GM12878 (cell line): ENCODE measurements around the gene UAP1L1. TPM values are rescaled to one million over a fixed set of nuclear protein-coding genes. Genes with fewer than 3 reads are reported as not detected.

Source experiments
- ATAC-seq: fragments of 200-7000 bp; cut with Tn5 transposase; 3 replicates; pipeline ENCODE4 v1.9.1; 2020; ENCODE audit warnings: mild to moderate bottlenecking, moderate library complexity
- BruUV-seq: library from RNA; stranded (reverse); fragments of 400-500 nt; replicated peaks from 2 replicates; lab custom pipeline; 2021; lab: Mats Ljungman, UMichigan
- CTCF ChIA-PET: fragments of 300-600 bp; sonication (Branson Sonifier 250); formaldehyde crosslinking; extraction: SDS; loops from one replicate; lab custom pipeline; 2021; ENCODE audit warnings: inconsistent platforms; lab: Yijun Ruan, JAX
- POLR2A ChIA-PET: fragments of 350-600 bp; formaldehyde crosslinking; extraction: SDS; loops from one replicate; lab custom pipeline; 2021; ENCODE audit warnings: inconsistent platforms; lab: Charles Lee
- RAD21 ChIA-PET: fragments of 300-600 bp; sonication (Branson Sonifier 250); formaldehyde crosslinking; loops from one replicate; lab custom pipeline; 2023; ENCODE audit warnings: antibody characterized with exemption; ENCODE audit not compliant: unreplicated experiment; lab: Charles Lee
- SMC1A ChIA-PET: fragments of 300-600 bp; sonication (Branson Sonifier 250); formaldehyde crosslinking; loops from one replicate; lab custom pipeline; 2023; ENCODE audit not compliant: unreplicated experiment, uncharacterized antibody; lab: Charles Lee
- DNase-seq: peaks from one replicate; pipeline ENCODE4 v3.0.0-alpha.2; 2011; ENCODE audit warnings: low read depth, low spot score
- FAIRE-seq: peaks from 3 replicates; lab custom pipeline; 2011; peaks lifted over from hg19 to GRCh38; lab: Jason Lieb, UNC
- H2AFZ ChIP-seq: 2 replicates; pipeline ENCODE4 v1.6.0; 2011; ENCODE audit warnings: low read depth, low read length, control low read depth; ENCODE audit not compliant: control insufficient read depth
- H3K27ac ChIP-seq: 2 replicates; pipeline ENCODE4 v1.5.1; 2011; ENCODE audit warnings: control low read depth; ENCODE audit not compliant: control insufficient read depth, insufficient read depth
- H3K27me3 ChIP-seq, 2 experiments: replicated peaks in 1 of 2; 2 replicates each; pipeline versions ENCODE4 v1.6.0 to v1.6.1; 2011; ENCODE audit warnings: low read length in 1 of 2; ENCODE audit not compliant: control insufficient read depth in 2 of 2, insufficient read depth in 2 of 2
- H3K36me3 ChIP-seq, 2 experiments: 2 replicates each; pipeline ENCODE4 v1.5.1; 2011; ENCODE audit warnings: low read length in 1 of 2; ENCODE audit not compliant: control insufficient read depth in 2 of 2, insufficient read depth in 2 of 2
- H3K4me1 ChIP-seq: 2 replicates; pipeline ENCODE4 v1.6.1; 2011; ENCODE audit warnings: mild to moderate bottlenecking, low read length, moderate library complexity, mixed read lengths; ENCODE audit not compliant: control insufficient read depth, insufficient read depth
- H3K4me2 ChIP-seq: 2 replicates; pipeline ENCODE4 v1.6.0; 2011; ENCODE audit warnings: control low read depth; ENCODE audit not compliant: control insufficient read depth, insufficient read depth
- H3K4me3 ChIP-seq: fragments of 200-600 bp; sonication (generic); 2 replicates; pipeline ENCODE4 v1.5.1; 2016
- H3K79me2 ChIP-seq: 2 replicates; pipeline ENCODE4 v1.6.0; 2011; ENCODE audit warnings: low read length; ENCODE audit not compliant: control insufficient read depth, insufficient read depth
- H3K9ac ChIP-seq: 2 replicates; pipeline ENCODE4 v1.8.0; 2011; ENCODE audit warnings: low read length, control low read depth, mixed read lengths; ENCODE audit not compliant: control insufficient read depth, insufficient read depth
- H3K9me3 ChIP-seq: replicated peaks from 3 replicates; pipeline ENCODE4 v1.5.1; 2011; ENCODE audit warnings: mild to moderate bottlenecking, low read length; ENCODE audit not compliant: control insufficient read depth, insufficient read depth
- H4K20me1 ChIP-seq: 2 replicates; pipeline ENCODE4 v1.6.0; 2011; ENCODE audit not compliant: control insufficient read depth, insufficient read depth
- ATF7 ChIP-seq: fragments of 450-650 bp; IDR thresholded peaks from 2 replicates; pipeline ENCODE4 v1.6.1; 2016; ENCODE audit warnings: low read depth, mild to moderate bottlenecking
- E2F4 ChIP-seq: IDR thresholded peaks from 2 replicates; pipeline ENCODE4 v1.6.1; 2012; ENCODE audit warnings: low read depth, low read length, improper control_type of control experiment
- GABPA ChIP-seq: IDR thresholded peaks from 2 replicates; pipeline ENCODE4 v1.6.1; 2014; ENCODE audit warnings: antibody characterized with exemption, low read depth, mild to moderate bottlenecking, inconsistent platforms
- IKZF2 ChIP-seq, 2 experiments: fragments of 450-650 bp; IDR thresholded peaks; 2 replicates each; pipeline ENCODE4 v1.6.1; 2017; ENCODE audit warnings: mild to moderate bottlenecking in 2 of 2, moderate library complexity in 2 of 2
- IRF4 ChIP-seq: IDR thresholded peaks from 2 replicates; pipeline ENCODE4 v1.6.1; 2011; ENCODE audit warnings: low read depth, low read length
- KDM1A ChIP-seq: fragments of 200-600 bp; sonication (generic); IDR thresholded peaks from 2 replicates; pipeline ENCODE4 v1.6.1; 2016; ENCODE audit warnings: borderline replicate concordance
- LARP7 ChIP-seq: fragments of 450-650 bp; IDR thresholded peaks from 2 replicates; pipeline ENCODE4 v1.6.1; 2017; ENCODE audit warnings: mild to moderate bottlenecking
- MYB ChIP-seq: fragments of 150-350 bp; IDR thresholded peaks from 2 replicates; pipeline ENCODE4 v1.6.1; 2014; ENCODE audit warnings: mild to moderate bottlenecking, low read depth, low read length, borderline replicate concordance
- POLR2A ChIP-seq: IDR thresholded peaks from 2 replicates; pipeline ENCODE4 v1.6.1; 2011; ENCODE audit warnings: low read depth, mild to moderate bottlenecking, low read length
- POLR2AphosphoS2 ChIP-seq: IDR thresholded peaks from 2 replicates; pipeline ENCODE4 v1.6.1; 2011; ENCODE audit warnings: low read depth, mild to moderate bottlenecking, low read length, improper control_type of control experiment, moderate library complexity
- POLR2AphosphoS5 ChIP-seq: IDR thresholded peaks from 2 replicates; pipeline ENCODE4 v1.6.1; 2011; ENCODE audit warnings: mild to moderate bottlenecking, low read length, inconsistent platforms
- POU2F2 ChIP-seq: IDR thresholded peaks from 3 replicates; pipeline ENCODE4 v1.6.1; 2011; ENCODE audit warnings: low read depth, mild to moderate bottlenecking, low read length, borderline replicate concordance
- RAD51 ChIP-seq: fragments of 450-650 bp; IDR thresholded peaks from 2 replicates; pipeline ENCODE4 v1.6.1; 2016; ENCODE audit warnings: moderate library complexity, mild to moderate bottlenecking, inconsistent platforms
- RBBP5 ChIP-seq: fragments of 200-600 bp; sonication (generic); conservative IDR thresholded peaks from 2 replicates; pipeline ENCODE4 v1.6.1; 2016
- RFX5 ChIP-seq: IDR thresholded peaks from 2 replicates; pipeline ENCODE4 v1.6.1; 2011; ENCODE audit warnings: low read depth, low read length, improper control_type of control experiment
- SMARCA5 ChIP-seq: fragments of 450-650 bp; IDR thresholded peaks from 2 replicates; pipeline ENCODE4 v1.6.1; 2017; ENCODE audit warnings: mild to moderate bottlenecking
- SPI1 ChIP-seq: IDR thresholded peaks from 2 replicates; pipeline ENCODE4 v1.6.1; 2011; ENCODE audit warnings: low read depth, mild to moderate bottlenecking, low read length, moderate library complexity, borderline replicate concordance; ENCODE audit not compliant: insufficient read depth
- SRF ChIP-seq, 2 experiments: IDR thresholded peaks; 2 replicates each; pipeline ENCODE4 v1.6.1; 2011; ENCODE audit warnings: low read depth in 2 of 2, low read length in 2 of 2, mild to moderate bottlenecking in 1 of 2, moderate library complexity in 1 of 2
- TCF3 ChIP-seq: IDR thresholded peaks from 2 replicates; pipeline ENCODE4 v1.6.1; 2012; ENCODE audit warnings: low read depth, mild to moderate bottlenecking, low read length, borderline replicate concordance; ENCODE audit not compliant: insufficient read depth
- USF2 ChIP-seq: IDR thresholded peaks from 2 replicates; pipeline ENCODE4 v1.6.1; 2011; ENCODE audit warnings: low read depth, low read length, improper control_type of control experiment, borderline replicate concordance
- WGBS: methylation state at CpG from one replicate; pipeline ENCODE4 v1.1.6; 2016; ENCODE audit warnings: low lambda C conversion rate; ENCODE audit not compliant: insufficient replicate concordance, insufficient coverage; ENCODE audit errors: missing lambda C conversion rate; 5-methylcytosine and 5-hydroxymethylcytosine counted together
- in situ Hi-C: fragments of 300-500 bp; cut with MboI; formaldehyde crosslinking; loops from 9 replicates; pipeline ENCODE4 v1.14.3; 2018; ENCODE audit warnings: mixed read lengths
- intact Hi-C: fragments of 100-400 bp; cut with micrococcal nuclease; formaldehyde crosslinking; loops from one replicate; pipeline ENCODE4 v1.14.2; 2022; ENCODE audit not compliant: unreplicated experiment
- polyA plus RNA-seq, 11 experiments: library from polyadenylated mRNA; depleted of rRNA in 4 of 11; unstranded in 6 of 11; stranded (reverse) in 5 of 11; fragments of >200 nt; fragmentation: Nextera tagmentation in 4 of 11; fragmentation: Illumina TruSeq in 1 of 11; extraction: Ambion mirVana in 4 of 11; extraction: Trizol in 1 of 11; gene quantifications; 1 replicate in 1 of 11; 2 replicates in 10 of 11; pipeline versions ENCODE4 v1.2.1 to v1.2.3, GENCODE V29; 2011 to 2016; ENCODE audit warnings: inconsistent platforms in 2 of 11, missing spikeins in 2 of 11, low read depth in 1 of 11
- total RNA-seq, 4 experiments: library from RNA; depleted of rRNA in 3 of 4; stranded (reverse); fragments of >200 nt in 3 of 4; fragmentation: Illumina TruSeq in 1 of 4; extraction: Trizol in 1 of 4; gene quantifications; 2 replicates each; pipeline versions ENCODE4 v1.2.1 to v1.2.3, GENCODE V29; 2013 to 2021

UAP1L1 gene
- total and polyA plus RNA-seq, 10 of the 15 experiments (the other 5 are each of a cell fraction or from before 2014, with no cell fraction given), result 0.29 to 15.7 (median 5.8) TPM

DNA sequence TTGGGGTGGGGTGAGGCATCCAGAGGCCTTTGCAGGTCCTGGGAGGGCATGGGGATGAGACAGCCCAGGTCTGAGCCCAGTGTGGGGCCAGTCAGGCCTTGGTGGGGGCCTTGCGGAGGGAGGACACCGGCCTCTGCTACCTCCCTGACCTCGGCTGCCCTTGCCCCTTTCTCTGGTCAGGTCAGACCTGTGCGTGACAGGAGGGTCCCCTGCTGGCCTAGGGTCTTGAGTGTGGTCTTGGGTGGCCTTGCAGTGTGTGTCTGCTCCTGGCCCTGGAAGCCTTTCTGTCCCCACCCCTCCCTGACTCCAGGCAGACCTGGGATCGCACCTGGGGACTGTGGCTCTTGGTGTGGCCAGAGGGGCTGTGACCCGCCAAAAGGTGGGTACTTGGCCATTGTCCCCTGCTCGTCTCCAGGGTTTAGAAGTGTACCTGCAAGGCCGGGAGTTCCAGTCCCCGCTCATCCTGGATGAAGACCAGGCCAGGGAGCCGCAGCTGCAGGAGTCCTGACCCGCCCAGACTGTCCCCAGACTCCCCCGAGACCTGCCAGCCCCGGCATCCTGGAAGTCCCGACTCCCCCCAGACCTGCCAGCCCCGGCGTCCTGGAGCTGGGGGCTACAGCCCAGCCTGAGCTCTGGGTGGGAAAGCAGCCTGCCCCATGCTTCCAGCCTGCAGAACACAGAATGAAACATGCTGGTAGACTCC lies 5.1 kb downstream of the UAP1L1 start:
- ChIA-PET RAD21 (interaction anchor here (1.2 to 2.1 kb wide), 2 partner anchors 10 to 15 kb away, joined by 3 to 8 read pairs; no protein-coding TSS in a partner anchor), CTCF (interaction anchor here (2.2 to 5.0 kb wide), 2 partner anchors 13 kb away, joined by 12 to 80 read pairs; partner anchors contain the start of gene SAPCD2), SMC1A (interaction anchor here (0.8 to 1.9 kb wide), 3 partner anchors 12 to 14 kb away, joined by 4 to 8 read pairs (median 8); partner anchors contain the start of gene SAPCD2), POLR2A (interaction anchor here (0.5 to 4.6 kb wide), 6 partner anchors 9 to 68 kb away, joined by 3 to 19 read pairs (median 8); partner anchors contain the start of gene SAPCD2)
- H3K27ac ChIP-seq, result no peak overlapping the region
- BruUV-seq, result no TSS peak
- no peak overlapping the region for H3K4me2 ChIP-seq
- H2AFZ ChIP-seq, result no peak overlapping the region
- no peak for ATAC-seq
- no peak for TF ChIP-seq GABPA
- TF ChIP-seq USF2, result no peak
- TF ChIP-seq IKZF2 (IDR thresholded peaks at IDR 0.05), result no peak
- no peak for TF ChIP-seq LARP7
- no peak for TF ChIP-seq POLR2AphosphoS2
- no peak for TF ChIP-seq KDM1A
- no peak for TF ChIP-seq RBBP5
- no peak for TF ChIP-seq TCF3
- no peak for TF ChIP-seq MYB
- no peak for TF ChIP-seq E2F4
- TF ChIP-seq IRF4, result no peak
- TF ChIP-seq RFX5, result no peak
- TF ChIP-seq POU2F2, result no peak
- TF ChIP-seq RAD51, result no peak
- no peak for TF ChIP-seq SPI1
- TF ChIP-seq POLR2A, result no peak
- no peak for TF ChIP-seq SRF (IDR thresholded peaks at IDR 0.05; ENCODE audit: low read depth in 2 of 2, low read length in 2 of 2)
- no peak for TF ChIP-seq POLR2AphosphoS5
- no peak for TF ChIP-seq ATF7
- TF ChIP-seq SMARCA5, result no peak
- H3K9ac ChIP-seq, result no peak overlapping the region
- WGBS, result 90% methylated on average over 12 of the region's 16 CpGs
- no peak overlapping the region for H3K4me3 ChIP-seq
- no peak for FAIRE-seq
- in situ Hi-C loops (no loop called here), intact Hi-C loops (no loop called here)
- peaks cover 29% of the 10 kb centered on the region for H3K4me1 ChIP-seq
- no peaks in the 10 kb centered on the region for H3K27me3 ChIP-seq
- peaks cover 0 to 5% of the 10 kb centered on the region in 2 experiments; a peak in 3 of 4 replicates for H3K36me3 ChIP-seq
- H3K79me2 ChIP-seq, result peaks cover 13% of the 10 kb centered on the region
- H3K9me3 ChIP-seq, result no peaks in the 10 kb centered on the region
- DNase-seq, result no peak
- no peaks in the 10 kb centered on the region; the same call in 1 of the 2 replicates for H4K20me1 ChIP-seq
